ENCODE results near the gene HSP90AB1.

GRCh38 chr6:44202332-44202971 is 44.4 kb upstream of the HSP90AB1 start:
- no peak for TF ChIP-seq XRCC4 (IDR thresholded peaks at IDR 0.05; ENCODE audit: extremely low read depth, insufficient read depth, insufficient read length)
- TF ChIP-seq CBX5 (IDR thresholded peaks at IDR 0.05; ENCODE audit: borderline replicate concordance, low read depth) = no peak
- no peak for TF ChIP-seq MAFF (IDR thresholded peaks at IDR 0.05; ENCODE audit: low read length)
- no peak for TF ChIP-seq PATZ1 (CRISPR knock-in tag; IDR thresholded peaks at IDR 0.05; ENCODE audit: borderline replicate concordance)
- no peak for TF ChIP-seq SRSF9 (IDR thresholded peaks at IDR 0.05; ENCODE audit: borderline replicate concordance, low read depth, low read length)

Data from K562 (cell line).